ENCODE results near the gene MYCBP2. TPM values are rescaled to one million over a fixed set of nuclear protein-coding genes. Genes with fewer than 3 reads are reported as not detected.

Gene MYCBP2
- total RNA-seq, 1 donor from 2014 or later, result 264 TPM

- Histone ChIP-seq H3K9me3 (no peaks in the 10 kb centered on the region), H3K27ac (no peak overlapping the region), H3K4me3 (no peak overlapping the region), H3K27me3 (no peaks in the 10 kb centered on the region), H3K36me3 (no peaks in the 10 kb centered on the region), H3K4me1 (no peaks in the 10 kb centered on the region)
- no peak for DNase-seq (ENCODE audit: low spot score in 2 of 2)
- TF ChIP-seq, protein P1, sequence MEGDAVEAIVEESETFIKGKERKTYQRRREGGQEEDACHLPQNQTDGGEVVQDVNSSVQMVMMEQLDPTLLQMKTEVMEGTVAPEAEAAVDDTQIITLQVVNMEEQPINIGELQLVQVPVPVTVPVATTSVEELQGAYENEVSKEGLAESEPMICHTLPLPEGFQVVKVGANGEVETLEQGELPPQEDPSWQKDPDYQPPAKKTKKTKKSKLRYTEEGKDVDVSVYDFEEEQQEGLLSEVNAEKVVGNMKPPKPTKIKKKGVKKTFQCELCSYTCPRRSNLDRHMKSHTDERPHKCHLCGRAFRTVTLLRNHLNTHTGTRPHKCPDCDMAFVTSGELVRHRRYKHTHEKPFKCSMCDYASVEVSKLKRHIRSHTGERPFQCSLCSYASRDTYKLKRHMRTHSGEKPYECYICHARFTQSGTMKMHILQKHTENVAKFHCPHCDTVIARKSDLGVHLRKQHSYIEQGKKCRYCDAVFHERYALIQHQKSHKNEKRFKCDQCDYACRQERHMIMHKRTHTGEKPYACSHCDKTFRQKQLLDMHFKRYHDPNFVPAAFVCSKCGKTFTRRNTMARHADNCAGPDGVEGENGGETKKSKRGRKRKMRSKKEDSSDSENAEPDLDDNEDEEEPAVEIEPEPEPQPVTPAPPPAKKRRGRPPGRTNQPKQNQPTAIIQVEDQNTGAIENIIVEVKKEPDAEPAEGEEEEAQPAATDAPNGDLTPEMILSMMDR (IDR thresholded peaks at IDR 0.05), result no peak
- intact Hi-C loops (cut with DNase I), result no loop called here
These were observed 290.6 kb downstream of the MYCBP2 start for GRCh38 chr13:77036279-77036678.

DNA sequence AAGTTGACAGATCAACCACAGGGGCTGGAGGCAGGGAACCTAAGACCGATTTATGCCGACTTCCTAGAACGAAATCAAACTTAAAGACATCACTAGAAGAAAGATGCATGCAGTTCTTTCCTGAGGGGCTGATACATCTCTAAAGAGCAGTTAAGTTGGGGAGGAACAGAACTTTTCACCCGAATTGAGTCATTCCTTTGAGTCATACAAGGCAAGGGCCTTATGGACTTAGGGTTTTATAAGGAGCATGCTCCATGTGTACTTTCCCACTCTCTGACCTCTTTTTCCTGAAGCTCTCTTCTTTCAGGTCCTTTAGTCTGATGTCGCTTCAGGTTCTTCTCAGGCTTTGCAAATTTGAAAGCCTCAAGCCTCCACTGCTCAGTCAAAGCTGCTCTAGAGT lies 292.0 kb downstream of the MYCBP2 start:
- TF ChIP-seq, protein P1 (IDR thresholded peaks at IDR 0.05), result no peak
- no peaks in the 10 kb centered on the region for H3K27me3 ChIP-seq
- no peaks in the 10 kb centered on the region for H3K9me3 ChIP-seq
- H3K4me1 ChIP-seq, result no peaks in the 10 kb centered on the region
- intact Hi-C loops (cut with DNase I), result no loop called here
- no peak overlapping the region for H3K27ac ChIP-seq
- no peak for DNase-seq (ENCODE audit: low spot score in 2 of 2)
- H3K36me3 ChIP-seq, result no peaks in the 10 kb centered on the region
- no peak overlapping the region for H3K4me3 ChIP-seq

DNA sequence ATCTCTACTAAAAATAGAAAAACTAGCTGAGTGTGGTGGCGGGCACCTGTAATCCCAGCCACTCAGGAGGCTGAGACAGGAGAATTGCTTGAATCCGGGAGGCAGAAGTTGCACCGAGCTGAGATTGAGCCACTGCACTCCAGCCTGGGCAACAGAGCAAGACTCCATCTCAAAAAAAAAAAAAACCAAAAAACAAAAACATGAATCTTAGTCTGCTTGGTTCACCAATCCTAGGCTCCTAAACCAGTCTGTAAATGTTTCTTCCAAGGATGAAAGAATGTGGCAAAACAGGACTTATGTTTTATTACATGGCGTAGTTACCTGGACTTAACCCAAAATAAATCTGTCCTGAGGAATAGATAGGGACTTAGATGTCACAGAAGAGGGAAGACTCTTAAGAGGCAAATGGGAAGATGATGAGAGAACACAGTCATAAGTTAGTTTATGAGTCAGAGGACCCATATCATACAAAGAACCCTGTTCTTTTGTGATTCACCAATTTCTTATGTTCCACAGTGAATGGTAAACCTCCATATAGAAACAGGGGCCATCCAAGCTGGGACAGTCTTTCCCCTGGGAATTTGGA lies 293.1 kb downstream of the MYCBP2 start:
- intact Hi-C loops (cut with DNase I), result no loop called here
- Histone ChIP-seq H3K27me3 (no peaks in the 10 kb centered on the region), H3K9me3 (no peaks in the 10 kb centered on the region), H3K4me3 (no peak overlapping the region), H3K27ac (no peak overlapping the region), H3K4me1 (no peaks in the 10 kb centered on the region), H3K36me3 (no peaks in the 10 kb centered on the region)
- DNase-seq (ENCODE audit: low spot score in 2 of 2), result no peak
- TF ChIP-seq, protein P1 (IDR thresholded peaks at IDR 0.05), result no peak

- no peaks in the 10 kb centered on the region for H3K4me1 ChIP-seq
- TF ChIP-seq, protein P1 (IDR thresholded peaks at IDR 0.05), result no peak
- H3K36me3 ChIP-seq, result no peaks in the 10 kb centered on the region
- intact Hi-C loops (cut with DNase I), result no loop called here
- no peaks in the 10 kb centered on the region for H3K9me3 ChIP-seq
- DNase-seq (ENCODE audit: low spot score in 2 of 2), result no peak
- no peaks in the 10 kb centered on the region for H3K27me3 ChIP-seq
- no peak overlapping the region for H3K4me3 ChIP-seq
- H3K27ac ChIP-seq, result no peak overlapping the region
These were observed 295.1 kb downstream of the MYCBP2 start for GRCh38 chr13:77031656-77032243.

- DNase-seq (ENCODE audit: low spot score in 2 of 2), result no peak
- Histone ChIP-seq H3K9me3 (no peaks in the 10 kb centered on the region), H3K4me1 (no peaks in the 10 kb centered on the region), H3K36me3 (no peaks in the 10 kb centered on the region), H3K4me3 (no peak overlapping the region), H3K27me3 (no peaks in the 10 kb centered on the region), H3K27ac (no peak overlapping the region)
- TF ChIP-seq, protein P1 (IDR thresholded peaks at IDR 0.05), result no peak
- intact Hi-C loops (cut with DNase I), result loop anchor here (5.0 to 10.0 kb wide), 4 partner anchors 145 to 1485 kb away; partner anchors contain the start of genes KCTD12, MYCBP2 and UCHL3
These were observed 297.5 kb downstream of the MYCBP2 start for GRCh38 chr13:77029436-77029835.

All from ascending aorta (tissue), 2 donors.